NCI-H526 (cell line): ENCODE measurements around the gene RAMP1.
A peak's percentile ranks its signal among the peaks of the same experiment; 100 is the strongest.

Experiments used
- DNase-seq, 2 experiments: peaks; one replicate each; lab custom pipeline; 2025; lab: John Stamatoyannopoulos, UW

The RAMP1 gene

DNA sequence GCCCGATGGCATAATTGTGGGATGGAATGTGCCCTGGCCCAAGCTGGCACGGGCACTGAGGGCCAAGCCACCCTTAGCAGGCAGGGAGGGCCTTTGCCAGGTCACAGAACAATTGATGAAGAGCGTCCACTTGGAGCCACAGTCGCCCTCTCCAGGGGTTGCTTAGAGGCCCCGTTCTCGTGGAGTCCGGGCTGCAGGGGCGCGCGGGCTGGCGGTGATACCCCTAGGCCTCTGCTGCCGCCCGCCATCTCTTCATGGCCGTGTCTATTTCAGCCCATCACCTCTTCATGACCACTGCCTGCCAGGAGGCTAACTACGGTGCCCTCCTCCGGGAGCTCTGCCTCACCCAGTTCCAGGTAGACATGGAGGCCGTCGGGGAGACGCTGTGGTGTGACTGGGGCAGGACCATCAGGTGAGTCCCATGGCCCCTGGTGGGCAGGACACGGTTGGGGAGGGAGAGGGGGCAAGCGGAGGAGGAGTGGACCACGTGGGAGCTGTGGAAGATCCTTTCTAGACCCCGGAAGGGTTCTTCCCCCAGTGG, 17.6 kb downstream of the RAMP1 start:
- DNase-seq: no peak

DNA sequence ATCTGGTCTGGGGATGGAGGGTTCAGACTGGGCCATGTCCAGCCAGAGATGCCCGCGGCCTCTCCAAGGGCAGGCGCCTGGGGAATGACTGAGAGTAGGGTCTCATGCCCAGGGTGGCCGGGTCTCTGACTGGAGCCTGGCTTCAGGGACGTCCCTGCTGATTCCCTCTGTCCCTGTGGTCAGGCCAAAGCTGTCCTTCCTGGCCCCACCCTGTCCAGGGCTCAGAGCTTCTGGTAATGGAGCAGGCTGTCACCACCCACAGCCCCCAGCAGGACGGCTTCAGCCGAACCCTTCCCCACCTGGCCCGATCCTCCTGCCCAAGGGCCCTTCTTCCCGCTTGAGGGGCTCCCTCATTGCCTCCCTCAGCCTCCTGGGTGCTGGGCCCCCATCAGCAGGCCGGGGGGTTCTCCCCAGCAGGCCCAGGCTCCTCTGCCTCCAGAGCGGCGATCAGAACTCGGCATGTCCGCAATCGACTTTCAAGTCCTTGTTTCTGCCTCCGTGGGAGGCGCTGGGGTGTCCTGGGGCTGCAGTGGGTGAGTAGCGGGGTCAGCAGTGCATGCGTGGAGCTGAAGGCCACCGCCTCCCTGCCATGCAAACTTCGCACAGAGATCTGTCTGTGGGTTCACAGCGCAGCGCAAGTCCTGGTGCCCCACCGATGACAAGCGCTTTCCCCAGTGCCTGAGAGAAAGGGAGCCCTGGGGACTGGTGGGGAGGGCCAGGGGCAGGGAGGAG, 18.3 kb downstream of the RAMP1 start:
- no peak for DNase-seq

DNA sequence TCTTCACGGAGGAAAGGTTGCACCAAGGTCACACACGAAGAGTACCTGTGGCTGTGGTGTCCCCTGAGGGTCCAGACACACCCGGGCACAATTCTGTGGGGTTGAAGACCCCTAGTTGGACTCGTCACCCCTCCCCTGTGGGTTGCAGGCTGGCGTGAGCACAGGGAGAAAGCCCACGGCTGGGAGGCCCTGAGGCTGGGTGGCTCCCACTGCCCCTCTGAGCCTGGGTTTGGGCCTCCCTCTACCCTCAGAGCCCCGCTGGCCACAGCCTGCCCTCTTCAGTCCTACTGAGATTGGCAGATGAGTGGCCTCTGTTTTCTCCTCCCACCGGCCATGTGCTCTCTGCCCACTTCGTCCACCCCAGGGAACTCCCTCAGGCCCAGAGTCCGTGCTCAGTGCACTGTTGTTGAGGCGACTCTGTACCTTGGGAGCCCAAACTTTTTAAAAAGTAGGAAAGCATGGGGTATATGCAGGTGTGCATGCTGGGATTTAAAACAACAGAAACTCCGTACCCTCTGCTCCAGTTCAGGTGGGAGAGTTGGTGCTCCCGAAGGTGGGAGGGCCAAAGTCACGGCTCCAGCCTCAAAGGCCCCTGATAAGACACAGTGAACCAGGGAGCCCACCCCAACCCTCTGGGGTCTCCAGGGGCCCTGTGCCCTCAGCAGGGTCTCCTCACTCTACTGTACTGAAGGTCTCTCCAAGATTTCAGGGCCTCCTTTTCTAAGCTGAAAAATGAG, 19.1 kb downstream of the RAMP1 start:
- DNase-seq: no peak

DNA sequence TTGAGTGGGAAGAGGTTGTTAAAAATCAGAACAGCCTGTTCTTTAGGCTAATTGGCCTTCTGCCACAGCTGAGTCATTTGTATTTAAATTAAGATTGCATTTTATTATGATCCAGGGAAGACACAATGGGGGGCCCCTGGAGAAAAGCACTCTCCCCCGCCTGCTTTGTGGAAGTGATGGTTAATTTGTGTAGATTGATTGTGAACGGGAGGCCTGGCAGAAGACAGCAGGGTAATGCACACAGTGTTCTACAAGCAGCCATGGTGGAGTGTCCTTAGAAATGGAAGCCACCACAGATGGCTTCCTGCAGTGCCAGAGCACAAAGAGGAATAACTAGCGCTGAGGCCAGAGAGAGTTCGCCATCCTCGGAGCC, 19.6 kb downstream of the RAMP1 start:
- no peak for DNase-seq

DNA sequence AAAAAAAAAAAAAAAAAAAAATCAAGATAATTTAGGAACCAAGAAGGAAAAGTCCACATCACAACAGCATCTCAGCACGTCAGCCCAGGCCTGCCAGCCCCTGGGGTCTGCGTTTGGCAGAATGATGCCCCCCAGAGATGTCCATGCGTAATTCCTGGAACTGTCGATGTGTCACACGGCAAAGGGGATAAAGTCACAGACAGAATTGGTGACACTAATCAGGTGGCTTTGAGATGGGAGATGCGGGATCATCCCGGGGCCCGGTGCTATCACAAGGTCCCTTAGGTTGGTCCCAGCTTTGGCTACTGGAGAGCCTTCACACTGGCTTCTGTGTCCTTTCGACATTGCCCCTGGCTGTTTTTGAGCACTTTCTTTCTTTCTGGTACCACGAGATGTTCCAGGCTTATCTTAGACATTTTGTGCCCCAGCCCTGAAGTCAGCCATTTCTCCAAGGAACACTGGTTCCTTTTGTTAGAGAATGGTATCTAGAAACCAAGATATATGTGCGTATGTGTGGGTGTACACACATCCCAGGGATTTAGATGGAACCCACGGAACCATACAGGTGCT, 20.7 kb downstream of the RAMP1 start:
- DNase-seq: no peak

GRCh38 chr2:237882510-237883481, 23.4 kb downstream of the RAMP1 start:
- DNase-seq: no peak

DNA sequence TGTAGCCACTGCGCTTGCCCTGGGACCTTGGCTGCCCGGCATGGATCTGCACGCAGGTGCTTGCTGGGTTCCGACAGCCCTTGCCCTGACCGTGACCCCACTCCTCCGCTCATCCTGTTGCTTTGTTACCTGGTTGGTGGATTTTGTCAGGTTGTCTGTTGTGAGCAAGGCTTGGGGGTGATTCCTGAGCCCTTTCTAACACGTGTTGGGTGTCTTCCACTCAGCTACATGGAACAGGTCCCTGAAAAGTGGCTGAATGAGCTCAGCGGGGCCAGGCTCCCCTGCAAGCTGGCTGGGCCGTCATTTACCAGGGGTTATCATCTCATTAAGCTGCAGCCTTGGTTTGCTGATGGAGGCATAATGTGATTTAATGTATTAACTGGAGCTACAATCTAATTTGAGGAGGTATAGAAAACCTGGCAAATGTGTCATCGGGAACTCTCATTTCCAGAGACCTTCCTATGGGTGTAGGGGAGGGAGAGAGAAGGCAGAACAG, 24.6 kb downstream of the RAMP1 start:
- DNase-seq: no peak

DNA sequence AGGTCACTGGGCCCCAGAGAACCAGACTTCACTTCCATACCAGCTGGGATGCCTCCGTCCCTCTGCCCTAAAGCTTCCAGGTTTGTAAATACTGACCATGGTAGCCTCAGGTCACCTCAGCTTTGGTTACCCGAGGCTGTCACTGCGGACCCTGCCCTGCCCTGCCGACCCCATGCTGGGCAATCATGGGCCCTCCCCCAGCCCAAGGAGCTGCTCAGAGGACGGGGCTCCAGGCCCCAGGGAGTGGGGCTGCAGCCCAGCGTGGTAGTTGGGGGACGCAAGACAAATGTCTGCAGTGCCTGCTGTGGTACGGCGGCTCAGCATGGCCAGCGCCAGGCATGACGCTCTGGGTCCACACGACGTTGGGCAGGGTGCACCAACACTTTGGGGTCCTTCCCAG, 25.3 kb downstream of the RAMP1 start:
- DNase-seq: no peak

GRCh38 chr2:237885111-237885930, 25.9 kb downstream of the RAMP1 start:
- no peak for DNase-seq

- no peak for DNase-seq
These were observed 26.7 kb downstream of the RAMP1 start for GRCh38 chr2:237885931-237886684.

DNA sequence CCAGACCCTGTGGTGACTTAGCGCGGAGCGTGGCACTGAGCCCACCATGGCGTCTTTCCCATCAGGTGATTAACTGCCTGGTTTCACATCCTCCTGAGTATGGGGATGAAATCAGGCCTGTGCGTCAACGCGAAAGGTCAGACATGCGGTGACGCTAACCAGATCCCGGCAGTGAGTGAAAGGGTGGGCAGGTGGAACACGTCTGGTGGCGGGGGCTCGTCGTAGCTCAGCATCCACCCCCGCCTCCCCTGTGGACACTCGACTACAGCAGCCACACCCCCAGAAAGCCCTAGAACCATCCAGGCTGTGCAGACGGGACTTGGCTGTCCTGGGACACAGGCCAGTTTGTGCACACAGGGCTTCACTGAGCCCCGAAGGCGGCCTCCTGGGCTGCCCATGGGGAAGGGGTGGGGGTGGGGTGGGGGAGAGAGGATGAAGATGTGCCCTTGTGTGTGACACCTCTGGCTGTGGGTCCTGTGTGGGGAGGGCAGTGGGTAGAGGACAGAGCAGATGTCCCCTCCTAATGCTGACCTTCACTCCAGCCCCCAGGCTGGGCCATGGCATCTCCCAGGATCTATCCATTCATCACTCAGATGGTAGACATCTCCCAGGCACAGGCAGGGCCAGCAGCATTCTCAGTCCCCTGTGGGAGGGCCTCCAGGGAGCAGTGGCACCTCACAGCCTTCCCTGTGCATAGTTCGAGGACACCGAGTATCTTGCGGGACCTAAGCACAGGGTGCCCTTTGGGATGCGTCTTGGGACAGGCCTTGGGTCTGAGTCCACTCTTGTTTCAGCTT, 27.5 kb downstream of the RAMP1 start:
- DNase-seq: no peak

GRCh38 chr2:237888389-237888788, 29.0 kb downstream of the RAMP1 start:
- no peak for DNase-seq

- DNase-seq: no peak
These were observed 29.6 kb downstream of the RAMP1 start for GRCh38 chr2:237889016-237889415.

- no peak for DNase-seq
These were observed 30.4 kb downstream of the RAMP1 start for GRCh38 chr2:237889811-237890210.

GRCh38 chr2:237892478-237892877, 33.1 kb downstream of the RAMP1 start:
- DNase-seq: peak; percentile 73 to 81

DNA sequence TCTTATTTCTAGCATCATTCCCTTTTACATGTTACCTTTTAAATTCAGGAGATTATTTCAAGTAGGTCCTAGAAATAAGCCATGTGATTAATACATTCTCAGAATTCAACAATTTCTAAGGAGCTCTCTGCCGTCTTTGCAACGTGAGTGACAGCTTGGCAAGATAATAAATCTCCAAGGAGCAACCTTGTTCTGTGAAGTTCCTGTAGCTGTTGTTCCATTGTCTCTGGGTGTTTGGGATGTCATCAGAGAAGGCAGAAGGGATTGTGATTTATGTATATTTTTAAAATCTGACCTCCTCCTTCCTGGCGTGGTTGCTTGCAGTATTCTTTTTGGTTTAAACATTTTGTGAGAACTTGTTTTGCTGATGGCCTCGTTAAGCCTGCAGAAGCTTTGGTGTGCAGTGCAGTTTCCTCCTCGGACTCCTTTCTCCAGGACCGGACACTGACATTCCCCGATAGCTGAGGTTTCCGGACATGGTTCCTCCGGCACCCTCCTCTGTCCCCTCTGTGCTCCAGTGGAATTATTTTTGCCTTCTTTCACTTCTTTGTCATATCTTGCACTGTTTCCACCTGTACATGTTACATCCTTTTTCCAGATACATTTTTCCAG, 33.7 kb downstream of the RAMP1 start:
- DNase-seq: peak; percentile 62 to 82

DNA sequence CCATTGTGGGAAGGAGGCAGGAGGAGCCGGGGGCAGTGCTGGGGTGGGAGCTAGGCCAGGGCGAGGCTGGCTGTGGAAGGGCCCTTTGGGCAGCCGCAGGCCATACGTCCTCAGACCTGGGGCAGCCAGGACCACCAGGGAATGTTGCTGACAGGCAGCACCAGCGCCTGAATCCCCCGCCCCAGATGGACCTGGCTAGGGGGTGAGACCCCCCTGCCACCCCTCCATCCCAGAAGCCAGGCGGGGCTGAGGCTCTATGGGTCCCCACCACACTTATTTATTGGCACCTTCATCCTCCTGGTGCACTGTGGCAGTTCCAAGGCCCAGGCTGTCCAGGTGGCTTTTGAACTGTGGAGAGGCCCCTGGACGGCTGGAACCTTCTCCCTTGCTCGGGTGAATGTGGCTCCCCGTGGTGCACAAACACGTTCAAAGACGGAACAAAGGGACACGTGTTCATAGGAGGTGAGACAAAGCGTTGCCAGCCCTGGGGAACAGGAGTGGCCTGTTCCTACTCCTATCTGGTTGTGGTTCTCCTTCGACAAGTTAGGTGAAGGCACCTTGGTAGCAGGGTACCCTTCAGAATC, 35.1 kb downstream of the RAMP1 start:
- DNase-seq: no peak

GRCh38 chr2:237894986-237895543, 35.6 kb downstream of the RAMP1 start:
- DNase-seq: no peak
